Measurements from ENCODE around the gene BIVM.

DNA sequence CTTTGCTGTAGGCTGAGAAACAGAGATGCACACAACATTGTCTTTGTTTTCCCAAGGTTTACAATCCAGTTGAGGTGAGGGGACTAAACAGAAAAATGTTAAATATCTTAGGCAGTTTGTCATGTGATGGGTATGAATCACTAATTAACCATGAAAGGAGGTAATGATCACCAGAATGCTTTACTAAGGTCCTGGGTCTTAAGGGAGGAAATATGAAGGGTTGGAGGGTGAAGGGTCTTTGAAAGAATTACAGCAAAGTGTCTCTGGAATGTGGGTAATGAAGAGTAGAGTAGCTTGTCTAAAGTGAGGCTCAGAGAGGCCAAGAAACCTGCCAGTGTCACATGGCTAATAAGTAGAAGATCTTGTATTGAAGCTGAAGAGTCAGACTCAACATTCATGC is 19.0 kb downstream of the BIVM start:
- TF ChIP-seq RARB (CRISPR knock-in tag; IDR thresholded peaks at IDR 0.05) (no peak), JUNB (IDR thresholded peaks at IDR 0.05) (no peak), MAFK (IDR thresholded peaks at IDR 0.05; ENCODE audit: partially characterized antibody) (no peak), CHD4 (IDR thresholded peaks at IDR 0.05; ENCODE audit: borderline replicate concordance) (no peak), JUN (IDR thresholded peaks at IDR 0.05) (no peak), POLR2A (IDR thresholded peaks at IDR 0.05; ENCODE audit: low read length) (no peak), ZFP36 (IDR thresholded peaks at IDR 0.05; ENCODE audit: borderline replicate concordance, partially characterized antibody) (no peak), KDM1A (IDR thresholded peaks at IDR 0.05; ENCODE audit: low read depth) (no peak)
- TF ChIP-seq, protein P1, sequence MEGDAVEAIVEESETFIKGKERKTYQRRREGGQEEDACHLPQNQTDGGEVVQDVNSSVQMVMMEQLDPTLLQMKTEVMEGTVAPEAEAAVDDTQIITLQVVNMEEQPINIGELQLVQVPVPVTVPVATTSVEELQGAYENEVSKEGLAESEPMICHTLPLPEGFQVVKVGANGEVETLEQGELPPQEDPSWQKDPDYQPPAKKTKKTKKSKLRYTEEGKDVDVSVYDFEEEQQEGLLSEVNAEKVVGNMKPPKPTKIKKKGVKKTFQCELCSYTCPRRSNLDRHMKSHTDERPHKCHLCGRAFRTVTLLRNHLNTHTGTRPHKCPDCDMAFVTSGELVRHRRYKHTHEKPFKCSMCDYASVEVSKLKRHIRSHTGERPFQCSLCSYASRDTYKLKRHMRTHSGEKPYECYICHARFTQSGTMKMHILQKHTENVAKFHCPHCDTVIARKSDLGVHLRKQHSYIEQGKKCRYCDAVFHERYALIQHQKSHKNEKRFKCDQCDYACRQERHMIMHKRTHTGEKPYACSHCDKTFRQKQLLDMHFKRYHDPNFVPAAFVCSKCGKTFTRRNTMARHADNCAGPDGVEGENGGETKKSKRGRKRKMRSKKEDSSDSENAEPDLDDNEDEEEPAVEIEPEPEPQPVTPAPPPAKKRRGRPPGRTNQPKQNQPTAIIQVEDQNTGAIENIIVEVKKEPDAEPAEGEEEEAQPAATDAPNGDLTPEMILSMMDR (IDR thresholded peaks at IDR 0.05), result no peak
- TF ChIP-seq, protein P2, sequence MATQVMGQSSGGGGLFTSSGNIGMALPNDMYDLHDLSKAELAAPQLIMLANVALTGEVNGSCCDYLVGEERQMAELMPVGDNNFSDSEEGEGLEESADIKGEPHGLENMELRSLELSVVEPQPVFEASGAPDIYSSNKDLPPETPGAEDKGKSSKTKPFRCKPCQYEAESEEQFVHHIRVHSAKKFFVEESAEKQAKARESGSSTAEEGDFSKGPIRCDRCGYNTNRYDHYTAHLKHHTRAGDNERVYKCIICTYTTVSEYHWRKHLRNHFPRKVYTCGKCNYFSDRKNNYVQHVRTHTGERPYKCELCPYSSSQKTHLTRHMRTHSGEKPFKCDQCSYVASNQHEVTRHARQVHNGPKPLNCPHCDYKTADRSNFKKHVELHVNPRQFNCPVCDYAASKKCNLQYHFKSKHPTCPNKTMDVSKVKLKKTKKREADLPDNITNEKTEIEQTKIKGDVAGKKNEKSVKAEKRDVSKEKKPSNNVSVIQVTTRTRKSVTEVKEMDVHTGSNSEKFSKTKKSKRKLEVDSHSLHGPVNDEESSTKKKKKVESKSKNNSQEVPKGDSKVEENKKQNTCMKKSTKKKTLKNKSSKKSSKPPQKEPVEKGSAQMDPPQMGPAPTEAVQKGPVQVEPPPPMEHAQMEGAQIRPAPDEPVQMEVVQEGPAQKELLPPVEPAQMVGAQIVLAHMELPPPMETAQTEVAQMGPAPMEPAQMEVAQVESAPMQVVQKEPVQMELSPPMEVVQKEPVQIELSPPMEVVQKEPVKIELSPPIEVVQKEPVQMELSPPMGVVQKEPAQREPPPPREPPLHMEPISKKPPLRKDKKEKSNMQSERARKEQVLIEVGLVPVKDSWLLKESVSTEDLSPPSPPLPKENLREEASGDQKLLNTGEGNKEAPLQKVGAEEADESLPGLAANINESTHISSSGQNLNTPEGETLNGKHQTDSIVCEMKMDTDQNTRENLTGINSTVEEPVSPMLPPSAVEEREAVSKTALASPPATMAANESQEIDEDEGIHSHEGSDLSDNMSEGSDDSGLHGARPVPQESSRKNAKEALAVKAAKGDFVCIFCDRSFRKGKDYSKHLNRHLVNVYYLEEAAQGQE (IDR thresholded peaks at IDR 0.05), result no peak
- TF ChIP-seq, protein P3, sequence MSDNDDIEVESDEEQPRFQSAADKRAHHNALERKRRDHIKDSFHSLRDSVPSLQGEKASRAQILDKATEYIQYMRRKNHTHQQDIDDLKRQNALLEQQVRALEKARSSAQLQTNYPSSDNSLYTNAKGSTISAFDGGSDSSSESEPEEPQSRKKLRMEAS (IDR thresholded peaks at IDR 0.05), result no peak
- TF ChIP-seq, protein P4, sequence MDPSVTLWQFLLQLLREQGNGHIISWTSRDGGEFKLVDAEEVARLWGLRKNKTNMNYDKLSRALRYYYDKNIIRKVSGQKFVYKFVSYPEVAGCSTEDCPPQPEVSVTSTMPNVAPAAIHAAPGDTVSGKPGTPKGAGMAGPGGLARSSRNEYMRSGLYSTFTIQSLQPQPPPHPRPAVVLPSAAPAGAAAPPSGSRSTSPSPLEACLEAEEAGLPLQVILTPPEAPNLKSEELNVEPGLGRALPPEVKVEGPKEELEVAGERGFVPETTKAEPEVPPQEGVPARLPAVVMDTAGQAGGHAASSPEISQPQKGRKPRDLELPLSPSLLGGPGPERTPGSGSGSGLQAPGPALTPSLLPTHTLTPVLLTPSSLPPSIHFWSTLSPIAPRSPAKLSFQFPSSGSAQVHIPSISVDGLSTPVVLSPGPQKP (IDR thresholded peaks at IDR 0.05; ENCODE audit: low read depth, low read length), result no peak

Measured in A549 (cell line).